Kidney capillary endothelial cell (primary cell): Measurements from ENCODE around the gene ZNF283.
"Not testable (repeated sequence)": the region's sequence is repeated elsewhere in the genome, so short reads cannot be mapped to it uniquely, and the experiment has no call there.

ENCODE experiments used
- DNase-seq: peaks from one replicate; pipeline ENCODE4 v3.0.0-alpha.2; 2018; ENCODE audit warnings: low spot score

The ZNF283 gene

GRCh38 chr19:43848821-43849220, 21.7 kb downstream of the ZNF283 start:
- DNase-seq = no peak

GRCh38 chr19:43858174-43858573, 31.1 kb downstream of the ZNF283 start:
- no peak for DNase-seq

GRCh38 chr19:43866923-43867322, 39.8 kb downstream of the ZNF283 start:
- not testable (repeated sequence) for DNase-seq

GRCh38 chr19:43872547-43873336, 45.6 kb downstream of the ZNF283 start:
- no peak for DNase-seq

- no peak for DNase-seq
These were observed 53.4 kb downstream of the ZNF283 start for GRCh38 chr19:43880483-43880882.

GRCh38 chr19:43883864-43884263, 56.7 kb downstream of the ZNF283 start, which contains the start of gene ZNF404:
Gene ZNF404 (minus strand): TSS chr19:43883964.
- no peak for DNase-seq

GRCh38 chr19:43895727-43896308, 68.7 kb downstream of the ZNF283 start:
- DNase-seq = no peak
